Measurements from ENCODE around the gene CD320. TPM values are rescaled to one million over a fixed set of nuclear protein-coding genes. Genes with fewer than 3 reads are reported as not detected.
A peak's percentile ranks its signal among the peaks of the same experiment; 100 is the strongest.
"Not testable (repeated sequence)": the region's sequence is repeated elsewhere in the genome, so short reads cannot be mapped to it uniquely, and the experiment has no call there.

CD320 gene
- total RNA-seq, 2 experiments from 2014 or later: 17.1 to 17.6 TPM

- CTCF ChIA-PET: interaction anchor here (1.0 to 1.4 kb wide), 2 partner anchors 377 to 385 kb away, joined by 3 to 6 read pairs; partner anchors contain the start of gene TIMM44
- Histone ChIP-seq H3K4me3 (ENCODE audit: low read length) (peak overlapping the region; percentile 100), H3K27me3 (ENCODE audit: control insufficient read depth in 1 of 2, insufficient read depth in 2 of 2, low read length in 2 of 2) (no peaks in the 10 kb centered on the region), H3K36me3 (ENCODE audit: insufficient read depth, low read length) (peaks cover 25% of the 10 kb centered on the region), H3K27ac (ENCODE audit: low read depth in 1 of 2, low read length in 2 of 2) (peak overlapping the region; percentile 85 to 96), H3K9me3 (ENCODE audit: control insufficient read depth in 1 of 2, insufficient read depth in 1 of 2, low read length in 2 of 2) (no peaks in the 10 kb centered on the region), H3K4me1 (ENCODE audit: insufficient read depth, low read length) (peaks cover 33% of the 10 kb centered on the region)
- Mint-ChIP-seq H3K4me3 (peak overlapping the region; percentile 96), H3K27me3 (no peaks in the 10 kb centered on the region), H3K36me3 (ENCODE audit: low read depth) (peaks cover 52% of the 10 kb centered on the region), H3K4me1 (ENCODE audit: low read depth) (peaks cover 41% of the 10 kb centered on the region), H3K27ac (peak overlapping the region; percentile 97), H3K9me3 (no peaks in the 10 kb centered on the region)
- DNase-seq: peak in 1 of 14 experiments; percentile 37
- ATAC-seq (ENCODE audit: poor library complexity): peak; percentile 0
- intact Hi-C loops (cut with DNase I, micrococcal nuclease): loop anchor here (1.0 to 10.0 kb wide), 4 partner anchors 12 to 396 kb away; partner anchors contain the start of genes RAB11B (in 2 of the 2), CD320 (in 1 of the 2), CTXN1 (in 1 of the 2) and ELAVL1 (in 1 of the 2)
- POLR2A ChIA-PET: interaction anchor here (0.7 to 1.9 kb wide), 12 partner anchors 8 to 691 kb away, joined by 3 to 8 read pairs (median 4); partner anchors contain the start of genes HNRNPM, PET100, RAB11B and TIMM44
- TF ChIP-seq CTCF (IDR thresholded peaks at IDR 0.05): no peak
These were observed 12.5 kb upstream of the CD320 start for GRCh38 chr19:8320564-8321066.

GRCh38 chr19:8319807-8320520 is 11.8 kb upstream of the CD320 start:
- H3K9me3 ChIP-seq (ENCODE audit: control insufficient read depth in 1 of 2, insufficient read depth in 1 of 2, low read length in 2 of 2): no peaks in the 10 kb centered on the region
- CTCF ChIA-PET: interaction anchor here (1.4 kb wide), 1 partner anchor 385 kb away, joined by 3 read pairs; no protein-coding TSS in a partner anchor
- no peaks in the 10 kb centered on the region for H3K27me3 Mint-ChIP-seq
- H3K9me3 Mint-ChIP-seq: no peaks in the 10 kb centered on the region
- no peaks in the 10 kb centered on the region for H3K27me3 ChIP-seq (ENCODE audit: control insufficient read depth in 1 of 2, insufficient read depth in 2 of 2, low read length in 2 of 2)
- ATAC-seq (ENCODE audit: poor library complexity) (no peak), DNase-seq (no peak)
- intact Hi-C loops (cut with DNase I, micrococcal nuclease): loop anchor here (2.0 to 10.0 kb wide), 3 partner anchors 71 to 395 kb away; partner anchors contain the start of genes RAB11B (in 2 of the 2), CTXN1 (in 1 of the 2), ELAVL1 (in 1 of the 2) and SNAPC2 (in 1 of the 2)
- peaks cover 32% of the 10 kb centered on the region for H3K36me3 ChIP-seq (ENCODE audit: insufficient read depth, low read length)
- POLR2A ChIA-PET: interaction anchor here (0.9 to 1.7 kb wide), 6 partner anchors 9 to 376 kb away, joined by 3 to 5 read pairs (median 4); partner anchors contain the start of genes CD320, RAB11B and TIMM44
- H3K36me3 Mint-ChIP-seq (ENCODE audit: low read depth): peaks cover 59% of the 10 kb centered on the region
- peaks cover 41% of the 10 kb centered on the region for H3K4me1 Mint-ChIP-seq (ENCODE audit: low read depth)
- peak overlapping the region; percentile 100 for H3K4me3 ChIP-seq (ENCODE audit: low read length)
- peaks cover 33% of the 10 kb centered on the region for H3K4me1 ChIP-seq (ENCODE audit: insufficient read depth, low read length)
- H3K27ac Mint-ChIP-seq: peak overlapping the region; percentile 97
- peak overlapping the region in 1 of 2 donors; percentile 85 for H3K27ac ChIP-seq (ENCODE audit: low read depth in 1 of 2, low read length in 2 of 2)
- peak overlapping the region; percentile 96 for H3K4me3 Mint-ChIP-seq
- TF ChIP-seq CTCF (IDR thresholded peaks at IDR 0.05): no peak

GRCh38 chr19:8318835-8319234 is 10.7 kb upstream of the CD320 start:
- CTCF ChIA-PET: interaction anchor here (0.7 kb wide), 1 partner anchor 8 kb away, joined by 3 read pairs; no protein-coding TSS in a partner anchor
- intact Hi-C loops (cut with DNase I, micrococcal nuclease); DNase-seq; H3K27me3 ChIP-seq (ENCODE audit: control insufficient read depth in 1 of 2, insufficient read depth in 2 of 2, low read length in 2 of 2); H3K27ac Mint-ChIP-seq; ATAC-seq (ENCODE audit: poor library complexity); H3K4me3 ChIP-seq (ENCODE audit: low read length); H3K9me3 ChIP-seq (ENCODE audit: control insufficient read depth in 1 of 2, insufficient read depth in 1 of 2, low read length in 2 of 2); H3K9me3 Mint-ChIP-seq; POLR2A ChIA-PET; H3K27ac ChIP-seq (ENCODE audit: low read depth in 1 of 2, low read length in 2 of 2); H3K27me3 Mint-ChIP-seq: not testable (repeated sequence)
- Mint-ChIP-seq H3K36me3 (ENCODE audit: low read depth) (peaks cover 63% of the 10 kb centered on the region), H3K4me1 (ENCODE audit: low read depth) (peaks cover 41% of the 10 kb centered on the region), H3K4me3 (peak overlapping the region; percentile 45)
- H3K4me1 ChIP-seq (ENCODE audit: insufficient read depth, low read length): peaks cover 33% of the 10 kb centered on the region
- peaks cover 37% of the 10 kb centered on the region for H3K36me3 ChIP-seq (ENCODE audit: insufficient read depth, low read length)

Data from CD4-positive, alpha-beta T cell (primary cell).